ENCODE results near the gene CAD. TPM values are rescaled to one million over a fixed set of nuclear protein-coding genes. Genes with fewer than 3 reads are reported as not detected.

The CAD gene
- total and polyA plus RNA-seq, 10 of the 15 experiments (the other 5 are each of a cell fraction or from before 2014, with no cell fraction given) = 7.6 to 119 (median 50.7) TPM

GRCh38 chr2:27256855-27257454, 39.8 kb downstream of the CAD start:
- in situ Hi-C loops (cut with MboI) = no loop called here
- Histone ChIP-seq H3K79me2 (ENCODE audit: control insufficient read depth, insufficient read depth, low read length) (no peaks in the 10 kb centered on the region), H3K4me2 (ENCODE audit: control insufficient read depth, insufficient read depth) (no peak overlapping the region), H3K27ac (ENCODE audit: control insufficient read depth, insufficient read depth) (no peak overlapping the region), H3K4me3 (no peak overlapping the region), H3K27me3 (replicated peaks in 1 of 2; ENCODE audit: control insufficient read depth in 2 of 2, insufficient read depth in 2 of 2, low read length in 1 of 2) (peaks cover 11 to 12% of the 10 kb centered on the region in 2 experiments), H3K9ac (ENCODE audit: control insufficient read depth, insufficient read depth, low read length) (no peak overlapping the region), H3K9me3 (replicated peaks; ENCODE audit: control insufficient read depth, insufficient read depth, low read length) (no peaks in the 10 kb centered on the region), H4K20me1 (ENCODE audit: control insufficient read depth, insufficient read depth) (no peaks in the 10 kb centered on the region), H2AFZ (ENCODE audit: control insufficient read depth, low read depth, low read length) (no peak overlapping the region), H3K4me1 (ENCODE audit: control insufficient read depth, insufficient read depth, low read length) (no peaks in the 10 kb centered on the region), H3K36me3 (ENCODE audit: control insufficient read depth in 2 of 2, insufficient read depth in 2 of 2, low read length in 1 of 2) (no peaks in the 10 kb centered on the region)
- ChIA-PET SMC1A (ENCODE audit: uncharacterized antibody, unreplicated experiment) (interaction anchor here (1.3 kb wide), 1 partner anchor 23 kb away, joined by 3 read pairs; no protein-coding TSS in a partner anchor), RAD21 (ENCODE audit: unreplicated experiment) (no interaction called here), POLR2A (no interaction called here), CTCF (interaction anchor here (0.6 to 0.8 kb wide), 2 partner anchors 87 to 711 kb away, joined by 3 to 4 read pairs; no protein-coding TSS in a partner anchor)
- intact Hi-C loops (cut with micrococcal nuclease; ENCODE audit: unreplicated experiment) = no loop called here
- no peak for TF ChIP-seq RB1 (IDR thresholded peaks at IDR 0.05; ENCODE audit: borderline replicate concordance)
- TF ChIP-seq SIX5 (IDR thresholded peaks at IDR 0.05; ENCODE audit: low read depth, low read length, severe bottlenecking) = no peak
- no peak for TF ChIP-seq POLR2AphosphoS2 (IDR thresholded peaks at IDR 0.05; ENCODE audit: low read depth, low read length)
- TF ChIP-seq HCFC1 (IDR thresholded peaks at IDR 0.05; ENCODE audit: low read length) = no peak
- no peak for TF ChIP-seq HSF1 (IDR thresholded peaks at IDR 0.05; ENCODE audit: low read depth, low read length)
- 0 out of 4 replicates have a peak, but pooled peaks of 1 of the 2 experiments have one; percentile 10 for TF ChIP-seq BHLHE40 (IDR thresholded peaks at IDR 0.05; ENCODE audit: borderline replicate concordance in 1 of 2, low read depth in 2 of 2, low read length in 1 of 2)
- no peak for TF ChIP-seq PRDM15 (CRISPR knock-in tag; IDR thresholded peaks at IDR 0.05)
- TF ChIP-seq HDAC6 (IDR thresholded peaks at IDR 0.05; ENCODE audit: unreplicated experiment) = no peak
- no peak for TF ChIP-seq WRNIP1 (IDR thresholded peaks at IDR 0.05; ENCODE audit: borderline replicate concordance, low read depth, low read length)
- no TSS peak for BruUV-seq (replicated peaks)
- FAIRE-seq (no peak), DNase-seq (ENCODE audit: low read depth, low spot score) (no peak), ATAC-seq (no peak)
- WGBS (ENCODE audit: insufficient coverage, insufficient replicate concordance, low lambda C conversion rate, missing lambda C conversion rate) = 10% methylated on average over 7 of the region's 7 CpGs

Data from GM12878 (cell line).